K562 (cell line): ENCODE data around the gene CAMK2B.

Experiments
- CBX8 ChIP-seq: fragments of 200-600 bp; sonication (generic); IDR thresholded peaks from 2 replicates; pipeline ENCODE4 v1.6.1; 2012; ENCODE audit warnings: borderline replicate concordance, mixed run types, low read depth, mild to moderate bottlenecking, moderate library complexity, mixed read lengths, low read length, control low read depth, inconsistent platforms; ENCODE audit not compliant: poor library complexity, severe bottlenecking; ENCODE audit errors: extremely low read depth
- CEBPG ChIP-seq, 3 experiments: fragments of 200-800 bp in 1 of 3; sonication (Bioruptor generic) in 1 of 3; sonication (generic) in 1 of 3; formaldehyde crosslinking in 1 of 3; IDR thresholded peaks in 2 of 3; conservative IDR thresholded peaks in 1 of 3; 2 replicates each; pipeline versions ENCODE4 v1.6.1 to v1.8.0; 2016 to 2022; ENCODE audit warnings: missing compliant biosample characterization in 2 of 3, missing genetic modification characterization in 2 of 3, mild to moderate bottlenecking in 1 of 3, missing genetic modification reagents in 1 of 3
- FIP1L1 ChIP-seq: fragments of 200-400 bp; formaldehyde crosslinking; IDR thresholded peaks from 2 replicates; pipeline ENCODE4 v1.6.1; 2018; ENCODE audit warnings: mild to moderate bottlenecking, low read depth, low read length; ENCODE audit not compliant: poor library complexity, severe bottlenecking
- HNRNPH1 ChIP-seq: fragments of 200-400 bp; formaldehyde crosslinking; optimal IDR thresholded peaks from 2 replicates; pipeline ENCODE3; 2017; ENCODE audit warnings: low read depth, mild to moderate bottlenecking, low read length, moderate library complexity
- HSF4 ChIP-seq: fragments of 250-450 bp; sonication (Bioruptor Pico); IDR thresholded peaks from 2 replicates; pipeline ENCODE4 v2.1.2; 2022; ENCODE audit warnings: mild to moderate bottlenecking, moderate library complexity, borderline replicate concordance
- PHB2 ChIP-seq: fragments of 450-650 bp; IDR thresholded peaks from 2 replicates; pipeline ENCODE4 v1.6.1; 2017; ENCODE audit warnings: low read depth
- RFX5 ChIP-seq: IDR thresholded peaks from 2 replicates; pipeline ENCODE4 v1.6.1; 2011; ENCODE audit warnings: low read depth, mild to moderate bottlenecking, improper control_type of control experiment, low read length
- TRIM25 ChIP-seq: fragments of 450-650 bp; IDR thresholded peaks from 2 replicates; pipeline ENCODE4 v1.7.0; 2016; ENCODE audit warnings: borderline replicate concordance
- U2AF1 ChIP-seq: fragments of 200-400 bp; formaldehyde crosslinking; optimal IDR thresholded peaks from 2 replicates; pipeline ENCODE3; 2017; ENCODE audit warnings: mild to moderate bottlenecking, low read depth, low read length, moderate library complexity
- USF2 ChIP-seq: sonication (generic); formaldehyde crosslinking; IDR thresholded peaks from 2 replicates; pipeline ENCODE4 v1.5.0; 2020; ENCODE audit warnings: missing genetic modification reagents
- TF ChIP-seq, protein P1 (sequence below), 3 experiments: fragments of 200-800 bp in 1 of 3; sonication (Bioruptor generic) in 1 of 3; sonication (generic) in 1 of 3; formaldehyde crosslinking in 1 of 3; IDR thresholded peaks; 2 replicates each; pipeline versions ENCODE4 v1.6.1 to v1.8.0; 2016 to 2022; ENCODE audit warnings: mild to moderate bottlenecking in 2 of 3, missing compliant biosample characterization in 2 of 3, missing genetic modification characterization in 2 of 3, missing genetic modification reagents in 1 of 3
- TF ChIP-seq, protein P2 (sequence below), 3 experiments: IDR thresholded peaks in 2 of 3; conservative IDR thresholded peaks in 1 of 3; 2 replicates each; pipeline ENCODE4 v1.5.1; 2011 to 2012; ENCODE audit warnings: low read length in 3 of 3, mild to moderate bottlenecking in 3 of 3, control low read depth in 2 of 3, improper control_type of control experiment in 1 of 3, inconsistent platforms in 1 of 3, low read depth in 1 of 3, mixed read lengths in 1 of 3, moderate library complexity in 1 of 3; ENCODE audit not compliant: insufficient read depth in 2 of 3

GRCh38 chr7:44330331-44330730, 4.9 kb upstream of the CAMK2B start:
- TF ChIP-seq CBX8 (no peak), PHB2 (no peak), HNRNPH1 (no peak), U2AF1 (no peak), CEBPG (CRISPR knock-in tag; IDR thresholded peaks at IDR 0.05) (no peak), CEBPG (tag; conservative IDR thresholded peaks at IDR 0.05 in 1 of 2, IDR thresholded peaks at IDR 0.05 in 1 of 2) (no peak), HSF4 (CRISPR knock-in tag) (no peak), RFX5 (no peak), USF2 (no peak), TRIM25 (no peak), FIP1L1 (no peak)
- TF ChIP-seq, protein P1, sequence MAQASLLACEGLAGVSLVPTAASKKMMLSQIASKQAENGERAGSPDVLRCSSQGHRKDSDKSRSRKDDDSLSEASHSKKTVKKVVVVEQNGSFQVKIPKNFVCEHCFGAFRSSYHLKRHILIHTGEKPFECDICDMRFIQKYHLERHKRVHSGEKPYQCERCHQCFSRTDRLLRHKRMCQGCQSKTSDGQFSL (CRISPR knock-in tag; IDR thresholded peaks at IDR 0.05) = no peak
- TF ChIP-seq, protein P1 (tag; IDR thresholded peaks at IDR 0.05) = no peak
- TF ChIP-seq, protein P2, sequence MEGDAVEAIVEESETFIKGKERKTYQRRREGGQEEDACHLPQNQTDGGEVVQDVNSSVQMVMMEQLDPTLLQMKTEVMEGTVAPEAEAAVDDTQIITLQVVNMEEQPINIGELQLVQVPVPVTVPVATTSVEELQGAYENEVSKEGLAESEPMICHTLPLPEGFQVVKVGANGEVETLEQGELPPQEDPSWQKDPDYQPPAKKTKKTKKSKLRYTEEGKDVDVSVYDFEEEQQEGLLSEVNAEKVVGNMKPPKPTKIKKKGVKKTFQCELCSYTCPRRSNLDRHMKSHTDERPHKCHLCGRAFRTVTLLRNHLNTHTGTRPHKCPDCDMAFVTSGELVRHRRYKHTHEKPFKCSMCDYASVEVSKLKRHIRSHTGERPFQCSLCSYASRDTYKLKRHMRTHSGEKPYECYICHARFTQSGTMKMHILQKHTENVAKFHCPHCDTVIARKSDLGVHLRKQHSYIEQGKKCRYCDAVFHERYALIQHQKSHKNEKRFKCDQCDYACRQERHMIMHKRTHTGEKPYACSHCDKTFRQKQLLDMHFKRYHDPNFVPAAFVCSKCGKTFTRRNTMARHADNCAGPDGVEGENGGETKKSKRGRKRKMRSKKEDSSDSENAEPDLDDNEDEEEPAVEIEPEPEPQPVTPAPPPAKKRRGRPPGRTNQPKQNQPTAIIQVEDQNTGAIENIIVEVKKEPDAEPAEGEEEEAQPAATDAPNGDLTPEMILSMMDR (IDR thresholded peaks at IDR 0.05 in 2 of 3, conservative IDR thresholded peaks at IDR 0.05 in 1 of 3; ENCODE audit: insufficient read depth in 2 of 3, low read depth in 1 of 3, low read length in 3 of 3) = no peak
